Fibroblast of lung (primary cell): ENCODE measurements around the gene KIF16B. TPM values are rescaled to one million over a fixed set of nuclear protein-coding genes. Genes with fewer than 3 reads are reported as not detected.

Source experiments
- DNase-seq, 2 donors: peaks; one replicate each; pipeline versions ENCODE4 v3.0.0 to v3.0.0-alpha.2; 2010; ENCODE audit warnings: low read depth in 2 of 2
- H2AFZ ChIP-seq: 2 replicates; pipeline ENCODE4 v1.5.1; 2012; ENCODE audit warnings: low read length, control low read depth, inconsistent platforms
- H3K27ac ChIP-seq: 2 replicates; pipeline ENCODE4 v1.5.1; 2011; ENCODE audit warnings: low read length, control low read depth; ENCODE audit not compliant: insufficient read depth
- H3K27me3 ChIP-seq: 2 replicates; pipeline ENCODE4 v1.5.1; 2011; ENCODE audit warnings: mild to moderate bottlenecking, low read length; ENCODE audit not compliant: control insufficient read depth, insufficient read depth
- H3K36me3 ChIP-seq: 2 replicates; pipeline ENCODE4 v1.5.1; 2011; ENCODE audit warnings: low read length; ENCODE audit not compliant: control insufficient read depth, insufficient read depth
- H3K4me1 ChIP-seq: 2 replicates; pipeline ENCODE4 v1.5.1; 2011; ENCODE audit warnings: low read length; ENCODE audit not compliant: control insufficient read depth, insufficient read depth; ENCODE audit errors: extremely low read depth
- H3K4me2 ChIP-seq: 2 replicates; pipeline ENCODE4 v1.5.1; 2011; ENCODE audit warnings: low read length, control low read depth; ENCODE audit not compliant: insufficient read depth; ENCODE audit errors: extremely low read depth
- H3K4me3 ChIP-seq, 4 experiments: fragments of 200-600 bp in 1 of 4; sonication (generic) in 1 of 4; replicated peaks in 1 of 4; 2 replicates each; pipeline ENCODE4 v1.5.1; 2011 to 2016; ENCODE audit warnings: low read length in 4 of 4, low read depth in 3 of 4, mild to moderate bottlenecking in 3 of 4, control low read depth in 2 of 4, inconsistent platforms in 1 of 4, mixed read lengths in 1 of 4; ENCODE audit not compliant: insufficient read depth in 1 of 4; ENCODE audit errors: control extremely low read depth in 1 of 4
- H3K79me2 ChIP-seq: 2 replicates; pipeline ENCODE4 v1.5.1; 2012; ENCODE audit warnings: mild to moderate bottlenecking, low read length, inconsistent platforms; ENCODE audit not compliant: control insufficient read depth, insufficient read depth
- H3K9ac ChIP-seq: 2 replicates; pipeline ENCODE4 v1.5.1; 2011; ENCODE audit warnings: mild to moderate bottlenecking, low read length, control low read depth; ENCODE audit not compliant: insufficient read depth
- H3K9me3 ChIP-seq: 2 replicates; pipeline ENCODE4 v1.5.1; 2012; ENCODE audit warnings: low read depth, low read length; ENCODE audit not compliant: control insufficient read depth, insufficient read depth
- H4K20me1 ChIP-seq: 2 replicates; pipeline ENCODE4 v1.5.1; 2011; ENCODE audit warnings: low read length; ENCODE audit not compliant: control insufficient read depth, insufficient read depth; ENCODE audit errors: extremely low read depth
- EZH2 ChIP-seq: IDR thresholded peaks from 2 replicates; pipeline ENCODE4 v1.5.1; 2012; ENCODE audit warnings: low read length, control low read depth, mild to moderate bottlenecking; ENCODE audit errors: missing control alignments
- polyA plus RNA-seq, 2 donors: library from polyadenylated mRNA; depleted of rRNA in 1 of 2; stranded (reverse) in 1 of 2; unstranded in 1 of 2; fragments of >200 nt; gene quantifications; 2 replicates each; pipeline ENCODE4 v1.2.1, GENCODE V29; 2011 to 2012; ENCODE audit warnings: missing spikeins in 1 of 2
- total RNA-seq: library from RNA; depleted of rRNA; stranded (reverse); fragments of >200 nt; gene quantifications from 2 replicates; pipeline ENCODE4 v1.2.1, GENCODE V29; 2014
- TF ChIP-seq, protein P1 (sequence below), 2 donors: IDR thresholded peaks in 1 of 2; conservative IDR thresholded peaks in 1 of 2; 1 replicate in 1 of 2; 2 replicates in 1 of 2; pipeline ENCODE4 v1.5.1; 2011 to 2012; ENCODE audit warnings: low read length in 2 of 2, control low read depth in 1 of 2, inconsistent platforms in 1 of 2, low read depth in 1 of 2, mild to moderate bottlenecking in 1 of 2

KIF16B gene
- total and polyA plus RNA-seq, 2 donors (not counting 1 experiment from before 2014, with no cell fraction given) = 7.7 to 17.3 TPM

DNA sequence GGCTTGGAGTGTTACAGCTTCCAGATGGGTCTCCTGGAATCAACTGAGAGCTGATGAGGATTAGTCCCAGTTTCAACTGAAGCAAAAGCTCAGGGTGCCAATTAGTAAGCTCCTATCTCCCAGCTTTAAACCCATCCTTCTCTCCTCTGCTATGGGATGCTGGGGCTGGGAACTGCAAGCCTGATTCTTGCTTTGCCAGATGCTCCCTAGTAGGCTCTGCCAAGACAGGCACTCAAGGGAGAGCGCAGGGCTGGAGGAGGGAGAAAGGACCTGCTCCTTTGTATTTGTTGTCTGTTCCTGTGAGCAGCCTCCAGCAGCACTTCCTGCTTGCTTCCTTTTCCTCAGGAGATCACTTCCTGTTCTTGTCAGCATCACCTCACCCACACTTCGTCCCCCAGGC lies 309.7 kb downstream of the KIF16B start:
- H3K4me2 ChIP-seq = no peak overlapping the region
- no peak for DNase-seq
- no peaks in the 10 kb centered on the region for H3K79me2 ChIP-seq
- no peak overlapping the region for H2AFZ ChIP-seq
- H4K20me1 ChIP-seq = no peaks in the 10 kb centered on the region
- no peaks in the 10 kb centered on the region for H3K9me3 ChIP-seq
- H3K27ac ChIP-seq = no peak overlapping the region
- no peaks in the 10 kb centered on the region for H3K36me3 ChIP-seq
- H3K9ac ChIP-seq = no peak overlapping the region
- no peaks in the 10 kb centered on the region for H3K4me1 ChIP-seq
- TF ChIP-seq, protein P1, sequence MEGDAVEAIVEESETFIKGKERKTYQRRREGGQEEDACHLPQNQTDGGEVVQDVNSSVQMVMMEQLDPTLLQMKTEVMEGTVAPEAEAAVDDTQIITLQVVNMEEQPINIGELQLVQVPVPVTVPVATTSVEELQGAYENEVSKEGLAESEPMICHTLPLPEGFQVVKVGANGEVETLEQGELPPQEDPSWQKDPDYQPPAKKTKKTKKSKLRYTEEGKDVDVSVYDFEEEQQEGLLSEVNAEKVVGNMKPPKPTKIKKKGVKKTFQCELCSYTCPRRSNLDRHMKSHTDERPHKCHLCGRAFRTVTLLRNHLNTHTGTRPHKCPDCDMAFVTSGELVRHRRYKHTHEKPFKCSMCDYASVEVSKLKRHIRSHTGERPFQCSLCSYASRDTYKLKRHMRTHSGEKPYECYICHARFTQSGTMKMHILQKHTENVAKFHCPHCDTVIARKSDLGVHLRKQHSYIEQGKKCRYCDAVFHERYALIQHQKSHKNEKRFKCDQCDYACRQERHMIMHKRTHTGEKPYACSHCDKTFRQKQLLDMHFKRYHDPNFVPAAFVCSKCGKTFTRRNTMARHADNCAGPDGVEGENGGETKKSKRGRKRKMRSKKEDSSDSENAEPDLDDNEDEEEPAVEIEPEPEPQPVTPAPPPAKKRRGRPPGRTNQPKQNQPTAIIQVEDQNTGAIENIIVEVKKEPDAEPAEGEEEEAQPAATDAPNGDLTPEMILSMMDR (conservative IDR thresholded peaks at IDR 0.05 in 1 of 2, IDR thresholded peaks at IDR 0.05 in 1 of 2; ENCODE audit: low read depth in 1 of 2, low read length in 2 of 2) = no peak
- no peak for TF ChIP-seq EZH2
- no peaks in the 10 kb centered on the region for H3K27me3 ChIP-seq
- H3K4me3 ChIP-seq = no peak overlapping the region

DNA sequence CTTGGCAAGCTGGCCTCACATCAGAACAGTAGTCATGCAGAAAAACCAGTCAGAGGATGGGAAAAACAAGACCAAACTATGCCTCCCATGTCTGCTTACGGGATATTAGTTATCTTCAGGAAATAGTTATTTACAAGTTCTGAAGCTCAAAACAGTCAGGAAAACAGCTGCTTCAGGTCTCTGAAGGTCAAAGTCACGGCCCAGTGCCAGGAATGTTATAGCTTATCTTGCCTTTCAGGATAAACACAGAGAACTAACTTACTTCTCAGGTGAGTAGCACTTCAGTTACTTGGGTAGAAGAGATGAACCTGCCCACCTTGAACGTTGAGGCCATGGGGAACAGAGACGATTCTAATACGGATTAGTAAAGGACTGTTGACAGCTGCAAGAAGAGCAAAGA lies 310.7 kb downstream of the KIF16B start:
- no peaks in the 10 kb centered on the region for H3K9me3 ChIP-seq
- no peak for DNase-seq
- TF ChIP-seq EZH2 = no peak
- TF ChIP-seq, protein P1 (conservative IDR thresholded peaks at IDR 0.05 in 1 of 2, IDR thresholded peaks at IDR 0.05 in 1 of 2; ENCODE audit: low read depth in 1 of 2, low read length in 2 of 2) = no peak
- H3K36me3 ChIP-seq = no peaks in the 10 kb centered on the region
- H3K27ac ChIP-seq = no peak overlapping the region
- no peaks in the 10 kb centered on the region for H4K20me1 ChIP-seq
- H2AFZ ChIP-seq = no peak overlapping the region
- H3K79me2 ChIP-seq = no peaks in the 10 kb centered on the region
- no peak overlapping the region for H3K4me3 ChIP-seq
- no peak overlapping the region for H3K4me2 ChIP-seq
- no peaks in the 10 kb centered on the region for H3K4me1 ChIP-seq
- H3K27me3 ChIP-seq = no peaks in the 10 kb centered on the region
- H3K9ac ChIP-seq = no peak overlapping the region

GRCh38 chr20:16261733-16262273 lies 311.4 kb downstream of the KIF16B start:
- TF ChIP-seq, protein P1 (conservative IDR thresholded peaks at IDR 0.05 in 1 of 2, IDR thresholded peaks at IDR 0.05 in 1 of 2; ENCODE audit: low read depth in 1 of 2, low read length in 2 of 2) = no peak
- no peak for TF ChIP-seq EZH2
- H3K27me3 ChIP-seq = no peaks in the 10 kb centered on the region
- H3K9ac ChIP-seq = no peak overlapping the region
- H3K9me3 ChIP-seq = no peaks in the 10 kb centered on the region
- no peak overlapping the region for H3K4me3 ChIP-seq
- H3K79me2 ChIP-seq = no peaks in the 10 kb centered on the region
- H4K20me1 ChIP-seq = no peaks in the 10 kb centered on the region
- H3K36me3 ChIP-seq = no peaks in the 10 kb centered on the region
- no peak overlapping the region for H3K4me2 ChIP-seq
- H3K4me1 ChIP-seq = no peaks in the 10 kb centered on the region
- no peak overlapping the region for H3K27ac ChIP-seq
- no peak overlapping the region for H2AFZ ChIP-seq
- DNase-seq = no peak
